ENCODE results near the gene PVALB.

Gene PVALB

GRCh38 chr22:36816636-36817524 is at the start of gene PVALB:
Gene PVALB, minus strand, starts transcription at chr22:36817035. Its CDS starts 30 bp downstream, at chr22:36817005.
- peak; percentile 10 for DNase-seq

- DNase-seq, result no peak
Measured at GRCh38 chr22:36865346-36865745, 48.5 kb upstream of the PVALB start.

- DNase-seq, result no peak
Measured at GRCh38 chr22:36864454-36865215, 47.8 kb upstream of the PVALB start.

GRCh38 chr22:36863979-36864378 is 47.1 kb upstream of the PVALB start:
- DNase-seq, result no peak

GRCh38 chr22:36863281-36863680 is 46.4 kb upstream of the PVALB start:
- no peak for DNase-seq

- DNase-seq, result no peak
Measured at GRCh38 chr22:36862251-36863242, 45.7 kb upstream of the PVALB start.

- DNase-seq, result no peak
Measured at GRCh38 chr22:36860821-36861659, 44.2 kb upstream of the PVALB start, which contains the start of gene NCF4. Gene NCF4, plus strand, starts transcription at chr22:36861006. Its CDS starts 166 bp downstream, at chr22:36861172.

GRCh38 chr22:36860438-36860820 is 43.6 kb upstream of the PVALB start:
- DNase-seq, result no peak

GRCh38 chr22:36860017-36860416 is 43.2 kb upstream of the PVALB start:
- DNase-seq, result no peak

- no peak for DNase-seq
Measured at GRCh38 chr22:36858966-36859365, 42.1 kb upstream of the PVALB start.

- no peak for DNase-seq
Measured at GRCh38 chr22:36858156-36858555, 41.3 kb upstream of the PVALB start.

- no peak for DNase-seq
Measured at GRCh38 chr22:36856792-36857135, 39.9 kb upstream of the PVALB start.

- DNase-seq, result peak; percentile 95
Measured at GRCh38 chr22:36856121-36856791, 39.4 kb upstream of the PVALB start.

GRCh38 chr22:36855478-36855877 is 38.6 kb upstream of the PVALB start:
- DNase-seq, result no peak

GRCh38 chr22:36853407-36854099 is 36.7 kb upstream of the PVALB start:
- DNase-seq, result peak; percentile 25

GRCh38 chr22:36852056-36852973 is 35.5 kb upstream of the PVALB start:
- peak; percentile 82 for DNase-seq

GRCh38 chr22:36850682-36851081 is 33.8 kb upstream of the PVALB start:
- DNase-seq, result no peak

GRCh38 chr22:36850056-36850455 is 33.2 kb upstream of the PVALB start:
- no peak for DNase-seq

GRCh38 chr22:36846949-36847348 is 30.1 kb upstream of the PVALB start:
- no peak for DNase-seq
